Suppressor macrophage treated with lipopolysaccharide for 1 hour (primary cell): ENCODE results near the gene SLC16A4.
"Not testable (repeated sequence)": the region's sequence is repeated elsewhere in the genome, so short reads cannot be mapped to it uniquely, and the experiment has no call there.

Experiments
- DNase-seq, 3 donors: peaks; one replicate each; pipeline ENCODE4 v3.0.0-alpha.2; 2020 to 2022

The SLC16A4 gene

GRCh38 chr1:110390692-110391245 lies at the start of gene SLC16A4:
Gene SLC16A4 (minus strand): TSS chr1:110391026. CDS start chr1:110389323, 1,703 bp downstream.
- DNase-seq = no peak

GRCh38 chr1:110439873-110440272 lies 49.0 kb upstream of the SLC16A4 start:
- DNase-seq = peak in 1 of 3 donors; percentile 41

GRCh38 chr1:110438893-110439292 lies 48.1 kb upstream of the SLC16A4 start:
- no peak for DNase-seq

GRCh38 chr1:110437645-110438299 lies 46.9 kb upstream of the SLC16A4 start:
- peak in 1 of 3 donors; percentile 22 for DNase-seq

- no peak for DNase-seq
Measured at GRCh38 chr1:110436635-110437034, 45.8 kb upstream of the SLC16A4 start.

- DNase-seq = no peak
Measured at GRCh38 chr1:110434946-110435345, 44.1 kb upstream of the SLC16A4 start.

- DNase-seq = peak; percentile 59 to 78 (median 69)
Measured at GRCh38 chr1:110433803-110434202, 43.0 kb upstream of the SLC16A4 start.

- no peak for DNase-seq
Measured at GRCh38 chr1:110433213-110433612, 42.4 kb upstream of the SLC16A4 start.

GRCh38 chr1:110430901-110431300 lies 40.1 kb upstream of the SLC16A4 start:
- DNase-seq = no peak

GRCh38 chr1:110430366-110430765 lies 39.5 kb upstream of the SLC16A4 start:
- no peak for DNase-seq

GRCh38 chr1:110428946-110429345 lies 38.1 kb upstream of the SLC16A4 start:
- peak; percentile 22 to 63 (median 27) for DNase-seq

- DNase-seq = peak in 2 of 3 donors; percentile 38 to 50
Measured at GRCh38 chr1:110426854-110427253, 36.0 kb upstream of the SLC16A4 start.

GRCh38 chr1:110425612-110426152 lies 34.9 kb upstream of the SLC16A4 start:
- DNase-seq = no peak

GRCh38 chr1:110424699-110425611 lies 34.1 kb upstream of the SLC16A4 start:
- DNase-seq = peak; percentile 40 to 63 (median 54)

GRCh38 chr1:110420874-110421793 lies 30.3 kb upstream of the SLC16A4 start:
- DNase-seq = peak; percentile 87 to 92 (median 92)

- no peak for DNase-seq
Measured at GRCh38 chr1:110420023-110420662, 29.3 kb upstream of the SLC16A4 start.

GRCh38 chr1:110418729-110419128 lies 27.9 kb upstream of the SLC16A4 start:
- no peak for DNase-seq

GRCh38 chr1:110413045-110413444 lies 22.2 kb upstream of the SLC16A4 start:
- not testable (repeated sequence) for DNase-seq

- peak; percentile 89 to 93 (median 92) for DNase-seq
Measured at GRCh38 chr1:110412576-110412975, 21.8 kb upstream of the SLC16A4 start.

GRCh38 chr1:110411173-110411735 lies 20.4 kb upstream of the SLC16A4 start:
- DNase-seq = peak in 1 of 3 donors; percentile 41

GRCh38 chr1:110409316-110409715 lies 18.5 kb upstream of the SLC16A4 start:
- DNase-seq = no peak
